ENCODE measurements around the gene RAI1.

Gene RAI1

DNA sequence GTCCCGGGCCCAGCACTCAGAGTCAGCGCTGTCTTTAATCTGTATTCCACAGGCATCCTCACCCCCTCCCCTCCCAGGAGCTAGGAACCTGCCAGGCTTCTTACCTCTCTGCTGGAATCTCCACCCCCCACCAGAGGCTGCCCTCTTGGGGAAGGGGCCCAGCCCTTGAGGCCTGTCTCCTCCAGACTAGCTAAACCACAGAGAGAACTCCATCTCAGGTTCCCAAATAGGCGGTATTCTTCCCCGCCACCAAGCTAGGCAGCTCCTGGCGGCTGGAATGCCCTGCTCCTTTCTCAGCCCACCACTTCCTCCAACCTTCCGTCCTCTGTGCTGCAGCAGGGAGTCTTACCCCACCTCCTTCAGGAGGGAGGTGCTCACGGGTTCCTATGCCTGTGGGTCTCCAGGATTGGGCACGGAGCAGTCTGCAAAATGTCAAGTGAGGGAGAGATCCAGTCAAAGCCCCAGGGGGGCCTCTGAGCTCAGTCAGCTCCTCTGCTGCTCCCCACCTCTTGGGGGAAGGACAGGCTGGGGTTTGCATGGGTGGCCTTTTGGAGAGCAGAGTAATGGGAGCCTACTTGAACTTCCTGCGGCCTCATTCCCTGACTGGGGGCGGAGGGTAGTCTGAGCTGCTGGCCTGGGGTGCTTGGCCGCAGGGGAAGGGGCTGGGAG, 99.8 kb downstream of the RAI1 start:
- in situ Hi-C loops (cut with HindIII; ENCODE audit: low sequenced_read_pairs), result no loop called here

DNA sequence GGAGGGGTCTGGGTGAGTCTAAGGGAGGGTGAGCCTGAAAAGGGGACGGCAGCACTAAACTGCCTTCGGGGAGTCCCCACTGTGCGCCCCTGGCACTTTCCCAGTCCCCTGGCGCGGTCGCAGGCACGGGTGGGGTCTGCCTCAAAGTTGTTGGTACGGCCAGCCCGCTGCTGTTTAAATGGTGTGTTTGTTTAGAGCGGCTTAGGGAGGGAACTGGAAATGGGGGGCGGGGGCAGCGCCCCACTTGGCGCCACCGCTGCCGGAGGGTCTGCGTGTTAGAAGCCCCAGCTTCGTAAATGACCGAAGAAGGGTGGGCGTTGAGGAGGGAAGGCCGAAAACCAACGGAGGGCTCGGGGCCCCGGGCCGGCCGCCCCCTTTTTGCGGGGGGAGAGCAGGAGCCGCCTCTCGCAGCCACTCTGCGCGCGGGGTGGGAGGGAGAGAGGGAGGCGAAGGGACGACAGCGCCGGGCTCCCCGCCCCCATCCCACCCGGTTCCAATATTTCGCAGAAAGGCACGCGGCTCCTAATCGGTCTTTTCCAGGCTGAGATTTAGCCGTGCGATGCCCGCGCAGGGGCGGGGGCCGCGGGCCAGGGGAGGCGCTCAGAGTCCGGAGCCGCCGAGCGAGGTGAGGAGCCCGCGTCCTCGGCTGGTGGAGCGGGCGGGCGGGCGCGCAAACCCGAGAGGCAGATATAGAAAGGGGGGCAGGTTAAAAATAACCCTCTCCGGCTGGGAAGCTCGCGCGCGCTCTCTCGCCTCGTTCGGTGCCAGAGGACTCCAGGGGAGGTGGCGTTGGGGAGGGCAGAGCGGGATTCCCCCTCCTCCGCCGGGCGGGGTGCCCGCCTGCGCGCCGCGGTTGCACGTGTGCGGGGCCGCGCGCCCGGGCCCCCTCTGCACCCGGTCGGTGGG, 100.6 kb downstream of the RAI1 start:
- in situ Hi-C loops (cut with HindIII; ENCODE audit: low sequenced_read_pairs), result no loop called here

DNA sequence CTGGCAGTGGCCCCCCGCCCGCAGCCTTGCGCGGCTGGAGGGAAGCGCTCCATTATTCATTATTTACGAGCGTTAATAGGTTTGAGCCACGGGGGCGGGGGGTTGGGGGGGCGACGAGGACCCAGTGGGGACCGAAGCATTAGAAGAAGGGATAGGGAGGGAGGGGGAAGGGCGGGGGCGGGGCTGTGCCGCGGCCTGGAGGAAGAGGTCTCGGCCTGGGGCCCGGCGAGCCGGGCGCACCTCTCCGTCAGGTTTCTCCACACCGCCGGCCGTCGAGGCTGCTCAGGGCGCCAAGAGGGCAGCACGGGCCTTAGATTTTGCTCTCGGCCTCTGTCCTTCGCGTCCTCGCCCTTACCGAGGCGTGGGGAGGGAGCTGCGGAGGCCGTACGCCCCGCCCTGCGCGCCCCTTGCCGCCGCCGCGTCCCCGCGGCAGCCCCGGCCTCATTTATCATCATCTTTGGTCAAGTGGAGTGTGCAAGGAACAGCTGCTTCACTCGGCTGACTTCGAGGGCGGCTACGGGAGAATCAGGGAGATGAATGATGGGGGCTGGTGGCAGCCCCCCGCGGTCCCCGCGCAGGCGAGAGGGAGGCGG, 101.4 kb downstream of the RAI1 start:
- in situ Hi-C loops (cut with HindIII; ENCODE audit: low sequenced_read_pairs), result no loop called here

DNA sequence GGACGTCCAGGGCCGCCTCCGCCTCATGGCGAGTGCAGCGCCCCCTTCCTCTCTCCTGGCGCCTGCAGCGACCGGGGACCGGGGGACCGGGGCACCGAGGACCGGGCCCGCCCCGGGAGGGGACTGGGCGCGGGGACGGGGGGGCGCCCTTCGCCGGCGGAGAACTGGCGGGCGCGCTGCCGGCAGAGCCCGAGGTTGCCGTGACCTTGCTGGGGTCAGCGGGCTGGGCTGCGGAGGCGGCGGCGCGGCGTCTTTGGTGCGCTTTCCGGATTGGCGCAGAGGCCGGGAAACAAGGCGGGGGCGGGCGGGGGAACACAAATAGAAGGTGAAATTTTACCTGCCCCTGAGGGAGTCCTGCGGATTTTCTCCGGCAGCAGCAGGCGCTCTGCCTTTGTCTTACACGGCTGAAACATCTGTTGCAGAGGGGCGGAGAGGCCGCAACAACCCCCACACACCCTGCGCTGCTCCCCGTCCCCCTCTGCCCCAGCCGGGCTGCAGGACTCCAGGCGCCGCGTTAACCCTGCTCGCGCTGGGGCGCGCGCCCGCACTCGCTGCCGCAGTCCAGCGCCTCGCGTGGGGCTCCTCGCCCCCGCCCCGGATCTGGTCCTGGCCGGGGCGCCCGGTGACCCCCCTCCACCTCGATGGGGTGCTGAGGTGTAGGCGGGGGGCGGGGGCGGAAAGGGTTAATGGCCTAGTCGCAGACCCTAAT, 102.0 kb downstream of the RAI1 start:
- in situ Hi-C loops (cut with HindIII; ENCODE audit: low sequenced_read_pairs), result no loop called here

DNA sequence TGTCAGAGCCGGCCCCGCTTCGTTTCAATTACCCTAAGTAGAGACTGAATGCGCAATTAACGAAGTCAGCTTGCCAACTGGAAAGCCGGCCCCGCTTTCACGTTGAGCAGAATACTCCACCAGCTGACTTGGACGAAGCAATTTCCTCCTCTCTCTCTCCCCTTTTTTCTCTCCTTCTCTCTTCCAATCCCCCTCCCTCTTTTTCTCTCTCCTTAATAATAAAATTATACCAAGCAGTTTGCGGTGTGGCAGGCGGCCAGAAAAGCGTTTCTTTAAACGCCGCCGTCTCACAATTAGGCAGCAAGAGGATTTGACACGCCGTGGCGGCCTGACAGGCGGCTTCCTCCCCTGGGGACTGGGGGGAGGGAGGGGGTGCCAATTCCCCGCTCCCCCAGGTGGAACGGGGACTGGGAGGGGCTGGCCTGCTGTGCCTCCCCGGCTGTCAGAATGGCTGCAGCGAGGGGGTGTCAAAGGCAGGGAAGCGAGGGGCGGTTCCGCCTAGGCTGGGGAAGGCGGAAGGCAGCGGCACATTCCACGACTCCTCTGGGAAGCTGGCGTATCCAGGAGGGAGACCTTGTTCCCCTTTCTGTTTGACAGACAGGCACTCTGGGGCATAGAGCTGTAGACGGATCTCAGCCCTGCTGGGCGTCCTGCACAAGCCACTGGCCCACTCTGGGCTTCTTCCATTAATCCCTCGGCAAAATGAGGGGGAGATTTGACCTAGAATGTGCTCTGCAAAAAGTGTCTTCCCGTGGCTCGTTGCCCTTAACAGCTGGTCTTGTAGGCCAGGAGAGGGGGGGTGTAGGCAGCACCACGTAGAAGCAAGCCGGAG, 102.8 kb downstream of the RAI1 start:
- in situ Hi-C loops (cut with HindIII; ENCODE audit: low sequenced_read_pairs), result no loop called here

DNA sequence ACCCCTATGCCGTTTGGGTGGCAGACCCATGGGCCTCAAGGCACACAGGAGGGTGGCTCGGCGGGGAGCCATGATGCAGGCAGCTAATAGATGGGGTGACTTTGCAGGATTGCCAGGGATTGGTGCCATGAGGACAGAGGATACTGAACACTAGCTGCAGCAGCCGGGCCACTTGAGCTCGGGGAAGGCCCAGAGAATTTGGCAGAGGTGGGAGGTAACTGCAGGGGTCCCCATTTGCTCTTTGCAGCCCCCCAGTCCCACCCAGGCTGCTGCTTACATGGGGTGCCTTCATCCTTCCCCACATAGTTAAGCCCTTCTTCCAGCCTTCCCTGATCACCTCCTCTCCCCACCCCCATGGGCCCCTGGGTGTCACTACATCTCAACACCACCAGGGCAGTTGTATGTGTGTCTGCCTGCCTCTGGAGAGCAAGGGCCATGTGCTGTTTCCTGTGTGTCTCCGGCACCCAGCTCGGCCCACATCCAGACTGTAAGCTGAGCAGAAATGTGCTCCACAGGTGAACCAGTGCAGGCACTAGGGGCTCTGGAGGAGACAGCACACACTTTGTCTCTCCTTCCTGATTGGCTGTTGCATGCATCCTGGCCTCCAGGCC, 103.5 kb downstream of the RAI1 start:
- in situ Hi-C loops (cut with HindIII; ENCODE audit: low sequenced_read_pairs), result no loop called here

DNA sequence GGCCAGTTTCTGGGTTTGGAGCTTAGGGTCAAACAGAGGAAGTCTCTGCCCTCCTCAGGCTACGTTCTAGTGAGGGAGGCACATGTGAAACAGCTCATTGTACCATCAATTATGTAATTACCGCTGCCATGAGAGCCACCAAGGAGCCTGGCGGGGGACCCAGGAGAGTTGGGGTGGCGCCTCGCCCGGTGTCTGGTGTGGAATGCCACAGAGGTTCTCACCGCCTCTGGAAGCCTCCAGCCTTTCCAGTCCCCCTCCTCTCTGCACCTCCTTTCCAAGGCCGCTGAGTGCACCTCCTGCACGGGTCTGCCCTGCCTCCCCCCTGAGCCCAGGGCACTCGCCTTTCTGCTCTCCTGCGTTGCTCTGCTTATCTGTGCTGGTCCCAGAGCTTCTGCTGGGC, 104.1 kb downstream of the RAI1 start:
- in situ Hi-C loops (cut with HindIII; ENCODE audit: low sequenced_read_pairs), result no loop called here

DNA sequence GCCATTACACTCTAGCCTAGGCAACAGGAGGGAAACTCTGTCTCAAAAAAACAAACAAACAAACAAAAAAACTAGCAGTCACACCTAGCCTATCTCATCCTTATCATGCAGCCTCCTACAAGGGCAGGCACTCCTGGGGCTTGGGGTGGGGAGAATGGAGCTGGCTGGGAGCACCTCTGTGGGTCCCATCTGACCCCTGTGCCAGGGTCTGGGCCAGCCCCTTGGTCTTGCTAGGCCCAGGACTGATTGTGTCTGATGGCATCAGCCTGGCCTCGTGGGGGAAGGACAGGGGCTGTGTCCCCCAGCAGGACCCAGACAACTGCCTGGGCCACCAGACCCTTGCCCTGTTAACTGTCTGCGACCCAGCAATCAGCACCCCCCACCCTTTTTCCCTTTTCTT, 105.7 kb downstream of the RAI1 start:
- in situ Hi-C loops (cut with HindIII; ENCODE audit: low sequenced_read_pairs), result no loop called here

DNA sequence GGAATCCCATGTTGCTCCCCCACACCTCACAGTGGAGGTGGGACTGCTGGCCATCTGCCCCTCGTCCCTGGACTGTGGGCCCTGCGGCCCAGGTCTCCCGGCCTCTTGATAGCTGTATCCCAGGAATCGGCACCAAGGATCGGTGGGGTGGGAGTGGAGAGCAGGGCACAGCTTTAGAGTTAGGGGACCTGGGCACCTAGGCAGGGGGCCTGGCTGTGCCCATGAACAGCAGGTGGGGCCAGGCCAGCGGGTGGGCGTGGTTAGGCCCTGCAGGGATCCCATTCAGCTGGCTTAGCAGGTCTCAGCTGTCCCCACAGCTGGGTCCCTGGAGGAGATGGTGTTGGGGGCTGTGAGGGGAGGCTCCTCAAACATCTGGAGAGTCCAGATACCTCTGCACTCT, 106.3 kb downstream of the RAI1 start:
- in situ Hi-C loops (cut with HindIII; ENCODE audit: low sequenced_read_pairs), result no loop called here

DNA sequence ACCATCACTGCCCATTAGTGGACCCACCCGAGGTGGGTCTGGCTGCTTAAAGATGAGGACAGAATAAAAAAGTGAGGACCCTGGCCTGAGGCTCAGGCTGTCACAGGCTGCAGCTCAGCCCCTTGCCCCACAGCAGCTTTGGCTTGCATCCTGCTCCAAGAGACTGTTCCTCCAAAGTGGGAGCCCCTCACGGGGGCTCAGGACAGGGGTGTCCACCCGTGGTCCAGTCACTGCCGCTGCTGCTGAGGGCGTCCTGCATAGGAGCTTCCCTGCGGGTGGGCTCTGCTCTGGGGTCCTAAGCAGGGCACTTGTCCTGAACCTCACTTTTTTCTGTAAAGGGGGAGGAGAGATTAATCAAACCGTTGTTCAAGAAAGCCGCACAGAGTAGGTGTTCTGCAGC, 107.7 kb downstream of the RAI1 start:
- in situ Hi-C loops (cut with HindIII; ENCODE audit: low sequenced_read_pairs), result no loop called here

DNA sequence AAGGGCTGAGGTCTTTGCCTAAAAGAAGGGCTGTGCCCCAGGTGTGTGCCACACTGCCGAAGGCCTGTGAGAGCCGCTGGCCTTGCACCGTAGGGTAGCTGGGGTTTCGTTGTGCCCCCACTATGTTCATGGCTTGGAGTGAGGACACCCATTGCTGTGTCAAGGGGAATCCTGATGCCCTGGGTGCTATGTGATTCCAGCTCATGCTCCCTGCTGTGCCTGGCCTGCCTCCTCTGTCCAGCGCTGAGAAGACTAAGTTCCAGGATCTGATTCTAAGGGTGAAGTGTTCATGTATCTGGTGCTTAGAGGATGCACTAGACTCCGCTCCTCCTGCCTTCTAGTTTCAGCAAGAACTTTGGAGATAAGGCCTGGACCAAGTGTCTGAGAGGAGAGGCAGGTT, 108.2 kb downstream of the RAI1 start:
- in situ Hi-C loops (cut with HindIII; ENCODE audit: low sequenced_read_pairs), result no loop called here

DNA sequence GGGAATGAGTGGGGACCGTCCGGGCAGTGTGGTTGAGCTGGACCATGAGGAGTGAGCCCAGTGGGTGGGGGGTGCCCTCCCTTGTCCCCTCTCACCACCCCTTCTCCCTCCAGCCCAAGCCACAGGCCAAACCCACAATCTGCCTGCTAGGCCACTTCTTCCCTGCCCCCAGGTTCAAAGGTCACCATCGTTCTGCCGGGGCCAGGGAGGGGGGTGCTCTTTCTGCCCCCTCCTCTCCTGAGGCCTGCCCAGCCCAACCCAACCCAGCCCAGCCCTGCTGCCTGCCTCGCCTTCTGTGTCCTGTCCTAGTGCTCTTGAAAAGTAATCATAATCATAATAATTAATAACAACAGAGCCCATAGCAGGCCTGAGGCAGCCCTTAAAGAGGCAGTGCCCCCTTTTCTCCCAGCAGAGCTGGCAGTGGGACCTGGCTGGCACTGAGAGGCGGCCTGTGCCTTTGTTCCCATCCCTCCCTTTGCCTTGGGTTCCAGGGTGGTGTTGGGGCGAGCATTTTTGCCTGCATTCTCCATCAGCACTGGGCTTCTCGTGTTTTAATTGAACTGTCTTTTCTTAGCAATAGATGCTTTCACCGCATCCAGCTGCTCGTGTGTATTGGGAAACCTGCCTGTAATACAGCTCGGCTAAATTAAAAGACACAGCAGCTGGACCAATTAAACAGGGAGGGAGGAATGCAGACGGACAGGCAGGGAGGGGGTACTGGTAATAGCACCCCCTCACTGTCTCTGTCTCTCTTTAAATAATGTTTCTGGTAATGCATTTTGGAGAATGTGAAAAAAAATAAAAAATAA, 108.8 kb downstream of the RAI1 start:
- in situ Hi-C loops (cut with HindIII; ENCODE audit: low sequenced_read_pairs), result loop anchor here (5.0 kb wide), 1 partner anchor 98 kb away; no protein-coding TSS in a partner anchor

DNA sequence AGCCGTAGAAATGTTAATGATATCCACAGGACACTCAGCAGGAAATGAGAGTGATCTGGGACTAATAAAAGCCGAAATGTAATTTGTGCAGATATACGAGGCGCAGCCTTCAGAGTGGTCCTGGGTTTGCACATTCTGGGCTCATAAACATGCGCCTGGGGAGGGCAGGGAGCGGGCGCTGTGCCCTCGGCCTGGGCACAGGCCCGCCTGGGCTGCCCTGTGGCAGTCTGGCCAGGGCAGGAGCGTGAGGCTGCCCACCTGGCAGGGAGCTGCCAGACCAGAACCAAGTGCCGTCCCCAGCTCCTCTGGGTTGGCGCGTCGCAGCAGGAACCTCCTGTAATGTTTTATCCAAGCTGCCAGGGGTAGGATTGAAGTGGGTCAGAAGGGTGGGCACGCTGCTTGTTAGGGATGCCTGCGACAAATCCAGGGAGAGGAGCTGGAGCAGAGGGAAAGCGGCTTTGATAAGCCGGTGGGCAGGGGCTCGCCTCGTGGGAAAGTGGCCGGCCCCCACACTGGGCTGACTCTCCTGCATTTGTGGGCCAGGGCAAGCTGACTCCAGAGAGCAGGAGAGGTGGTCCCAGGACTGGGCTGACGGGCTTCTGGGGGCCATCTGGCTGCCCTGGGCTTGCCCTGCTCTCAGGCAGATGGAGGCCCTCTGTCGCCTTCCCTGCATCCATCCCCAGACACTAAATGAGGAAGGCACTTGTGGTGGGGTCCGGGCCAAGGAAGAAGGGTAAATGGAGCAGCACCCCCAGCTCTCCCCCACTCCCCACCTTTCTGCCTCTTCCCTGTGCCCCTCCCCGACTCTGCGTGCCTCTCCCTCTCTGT, 109.6 kb downstream of the RAI1 start:
- in situ Hi-C loops (cut with HindIII; ENCODE audit: low sequenced_read_pairs), result loop anchor here (5.0 kb wide), 1 partner anchor 99 kb away; no protein-coding TSS in a partner anchor

DNA sequence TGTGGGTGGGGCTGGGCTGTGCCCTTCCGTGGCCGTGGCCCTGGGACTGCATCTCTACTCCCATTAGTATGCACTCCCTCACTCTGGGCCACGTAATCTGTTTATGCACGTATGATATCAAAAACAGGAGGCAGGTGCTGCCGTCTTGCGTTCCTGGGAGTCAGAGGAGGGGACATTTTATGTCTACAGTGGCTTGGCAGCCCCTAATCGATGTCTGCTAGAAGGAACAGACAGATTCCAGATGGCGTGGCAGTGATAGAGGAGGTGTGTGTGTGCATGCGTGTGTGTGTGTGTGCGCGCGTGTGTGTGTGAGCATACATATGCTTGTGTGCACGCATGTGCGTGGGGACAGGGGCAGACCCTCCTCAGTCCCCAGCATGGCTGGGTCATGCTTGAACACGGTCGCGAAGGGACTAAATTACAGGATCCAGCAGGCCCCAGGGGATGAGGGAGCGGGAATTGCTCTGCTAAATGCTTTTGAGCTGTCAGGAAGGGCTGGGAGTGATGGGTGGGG, 110.8 kb downstream of the RAI1 start:
- in situ Hi-C loops (cut with HindIII; ENCODE audit: low sequenced_read_pairs), result loop anchor here (5.0 kb wide), 1 partner anchor 100 kb away; no protein-coding TSS in a partner anchor

DNA sequence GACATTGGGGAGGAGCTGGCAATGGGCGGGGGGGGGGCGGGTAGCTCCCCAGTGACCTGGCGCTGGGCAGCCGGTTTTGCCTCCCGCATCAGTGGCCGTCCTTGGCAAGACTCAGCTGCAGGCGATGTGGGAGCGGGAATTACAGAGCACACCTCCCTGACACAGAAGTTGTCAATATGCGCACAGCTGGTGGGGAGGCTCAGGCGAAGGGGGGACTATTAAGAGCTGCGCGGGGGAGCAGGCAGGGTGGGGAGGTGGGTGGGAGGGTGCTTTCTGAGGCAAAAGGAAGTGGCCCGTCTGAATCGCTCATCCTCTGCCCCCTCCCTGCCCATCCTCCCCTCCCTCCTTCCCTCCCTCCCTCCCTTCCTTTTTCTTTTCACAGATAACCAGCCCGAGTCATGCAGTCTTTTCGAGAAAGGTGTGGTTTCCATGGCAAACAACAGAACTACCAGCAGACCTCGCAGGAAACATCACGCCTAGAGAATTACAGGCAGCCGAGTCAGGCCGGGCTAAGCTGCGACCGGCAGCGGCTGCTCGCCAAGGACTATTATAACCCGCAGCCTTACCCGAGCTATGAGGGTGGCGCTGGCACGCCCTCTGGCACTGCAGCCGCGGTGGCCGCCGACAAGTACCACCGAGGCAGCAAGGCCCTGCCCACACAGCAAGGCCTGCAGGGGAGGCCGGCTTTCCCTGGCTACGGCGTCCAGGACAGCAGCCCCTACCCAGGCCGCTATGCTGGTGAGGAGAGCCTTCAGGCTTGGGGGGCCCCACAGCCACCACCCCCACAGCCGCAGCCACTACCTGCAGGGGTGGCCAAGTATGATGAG, 111.5 kb downstream of the RAI1 start:
- in situ Hi-C loops (cut with HindIII; ENCODE audit: low sequenced_read_pairs), result loop anchor here (5.0 kb wide), 1 partner anchor 100 kb away; no protein-coding TSS in a partner anchor

DNA sequence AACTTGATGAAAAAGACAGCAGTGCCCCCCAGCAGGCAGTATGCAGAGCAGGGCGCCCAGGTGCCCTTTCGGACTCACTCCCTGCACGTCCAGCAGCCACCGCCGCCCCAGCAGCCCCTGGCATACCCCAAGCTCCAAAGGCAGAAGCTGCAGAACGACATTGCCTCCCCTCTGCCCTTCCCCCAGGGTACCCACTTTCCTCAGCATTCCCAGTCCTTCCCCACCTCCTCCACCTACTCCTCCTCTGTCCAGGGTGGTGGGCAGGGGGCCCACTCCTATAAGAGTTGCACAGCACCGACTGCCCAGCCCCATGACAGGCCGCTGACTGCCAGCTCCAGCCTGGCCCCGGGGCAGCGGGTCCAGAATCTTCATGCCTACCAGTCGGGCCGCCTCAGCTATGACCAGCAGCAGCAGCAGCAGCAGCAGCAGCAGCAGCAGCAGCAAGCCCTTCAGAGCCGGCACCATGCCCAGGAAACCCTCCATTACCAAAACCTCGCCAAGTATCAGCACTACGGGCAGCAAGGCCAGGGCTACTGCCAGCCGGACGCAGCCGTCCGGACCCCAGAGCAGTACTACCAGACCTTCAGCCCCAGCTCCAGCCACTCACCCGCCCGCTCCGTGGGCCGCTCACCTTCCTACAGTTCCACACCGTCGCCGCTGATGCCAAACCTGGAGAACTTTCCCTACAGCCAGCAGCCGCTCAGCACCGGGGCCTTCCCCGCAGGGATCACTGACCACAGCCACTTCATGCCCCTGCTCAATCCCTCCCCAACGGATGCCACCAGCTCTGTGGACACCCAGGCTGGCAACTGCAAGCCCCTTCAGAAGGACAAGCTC, 112.3 kb downstream of the RAI1 start:
- in situ Hi-C loops (cut with HindIII; ENCODE audit: low sequenced_read_pairs), result loop anchor here (5.0 kb wide), 1 partner anchor 101 kb away; no protein-coding TSS in a partner anchor

All from endothelial cell of hepatic sinusoid (primary cell).